GM04503 (cell line): Measurements from ENCODE around the gene SPG7.

ENCODE experiments used
- DNase-seq: peaks from one replicate; pipeline ENCODE4 v3.0.0-alpha.2; 2012; ENCODE audit warnings: low read depth

The SPG7 gene

GRCh38 chr16:89547291-89547690 is 39.1 kb downstream of the SPG7 start:
- no peak for DNase-seq

DNA sequence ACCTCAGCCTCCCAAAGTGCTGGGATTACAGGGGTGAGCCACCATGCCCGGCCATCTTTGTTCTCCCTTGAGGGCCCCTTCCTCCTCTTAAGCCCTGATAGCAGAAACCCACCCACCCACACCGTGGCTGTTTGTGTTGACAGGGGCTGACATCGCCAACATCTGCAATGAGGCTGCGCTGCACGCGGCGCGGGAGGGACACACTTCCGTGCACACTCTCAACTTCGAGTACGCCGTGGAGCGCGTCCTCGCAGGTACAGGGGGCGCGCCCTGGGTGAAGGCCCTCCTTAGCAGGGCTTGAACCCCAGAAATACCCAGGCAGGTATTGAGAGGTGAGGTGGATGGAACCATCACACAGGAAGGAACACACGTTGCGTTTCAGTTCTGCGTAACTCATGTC is 39.7 kb downstream of the SPG7 start:
- DNase-seq, result no peak

- no peak for DNase-seq
Measured at GRCh38 chr16:89548344-89549006, 40.3 kb downstream of the SPG7 start.

DNA sequence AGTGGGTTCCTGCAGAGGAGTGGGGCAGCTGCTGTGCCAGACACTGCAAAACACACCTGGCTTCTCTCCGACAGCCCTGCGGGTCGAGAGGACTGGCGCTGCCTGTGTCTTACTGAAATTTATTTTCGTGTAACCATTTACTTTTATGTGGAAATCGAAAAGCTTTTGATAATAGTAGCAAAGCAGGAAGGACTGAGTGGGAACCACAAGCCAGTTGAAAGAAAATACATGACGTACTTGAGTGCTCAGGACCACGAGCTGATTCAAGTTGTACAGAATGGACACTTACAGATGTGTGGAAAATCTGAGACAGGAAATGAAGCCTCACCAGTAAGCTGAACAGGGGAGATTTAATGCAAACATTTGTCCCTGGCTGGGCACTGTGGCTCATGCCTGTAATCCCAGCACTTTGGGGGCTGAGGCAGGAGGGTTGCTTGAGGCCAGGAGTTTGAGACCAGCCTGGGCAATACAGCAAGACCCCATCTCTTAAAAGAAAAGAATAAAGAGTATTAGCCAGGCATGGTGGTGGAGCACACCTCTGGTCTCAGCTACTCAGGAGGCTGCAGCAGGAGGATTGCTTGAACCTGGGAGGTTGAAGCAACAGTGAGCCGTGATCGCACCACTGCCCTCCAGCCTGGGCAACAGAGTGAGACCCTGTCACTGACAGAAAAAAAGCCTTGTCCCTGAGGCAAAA is 41.0 kb downstream of the SPG7 start:
- no peak for DNase-seq

DNA sequence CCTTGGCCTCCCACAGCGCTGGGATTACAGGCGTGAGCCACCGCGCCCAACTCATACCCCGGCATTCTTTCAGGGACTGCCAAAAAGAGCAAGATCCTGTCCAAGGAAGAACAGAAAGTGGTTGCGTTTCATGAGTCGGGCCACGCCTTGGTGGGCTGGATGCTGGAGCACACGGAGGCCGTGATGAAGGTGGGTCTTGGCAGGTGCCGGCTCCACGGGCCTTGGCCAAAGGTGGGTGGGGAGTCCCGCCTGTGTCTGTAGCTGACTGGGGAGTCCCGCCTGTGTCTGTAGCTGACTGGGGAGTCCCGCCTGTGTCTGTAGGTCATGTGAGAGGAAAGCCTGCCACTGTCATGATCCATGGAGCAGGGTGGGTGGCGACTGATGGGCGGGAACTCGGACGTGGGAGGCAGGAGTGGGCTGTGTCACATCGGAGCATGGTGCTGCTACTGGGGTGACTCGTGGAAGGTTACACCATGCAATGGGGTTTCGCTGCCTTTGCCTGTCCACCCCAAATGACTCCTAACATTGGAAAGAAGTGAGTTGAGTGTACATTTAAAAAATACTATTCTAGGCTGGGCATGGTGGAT is 42.3 kb downstream of the SPG7 start:
- no peak for DNase-seq

DNA sequence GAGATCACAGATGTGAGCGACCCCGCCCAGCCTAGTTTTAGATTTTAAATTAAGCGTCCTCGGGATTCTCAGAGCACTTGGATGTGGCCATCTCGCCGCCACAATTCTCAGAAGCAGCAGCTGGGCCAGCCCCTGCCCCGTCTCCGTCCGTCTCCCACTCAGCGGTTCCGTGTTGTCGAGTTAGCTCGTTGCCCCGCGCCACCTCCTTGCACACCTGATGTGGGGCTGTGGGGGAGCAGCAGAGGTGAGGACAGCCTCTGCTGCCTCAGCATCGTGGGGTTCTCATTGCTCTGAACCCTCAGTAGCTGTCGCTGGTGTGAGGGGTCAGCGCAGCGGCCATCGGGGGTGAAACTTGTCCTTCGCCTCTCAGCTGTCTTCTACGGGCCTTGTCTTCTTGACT is 44.1 kb downstream of the SPG7 start:
- DNase-seq, result no peak

- DNase-seq, result no peak
Measured at GRCh38 chr16:89552913-89553312, 44.7 kb downstream of the SPG7 start.

GRCh38 chr16:89553733-89554132 is 45.5 kb downstream of the SPG7 start:
- DNase-seq, result no peak

DNA sequence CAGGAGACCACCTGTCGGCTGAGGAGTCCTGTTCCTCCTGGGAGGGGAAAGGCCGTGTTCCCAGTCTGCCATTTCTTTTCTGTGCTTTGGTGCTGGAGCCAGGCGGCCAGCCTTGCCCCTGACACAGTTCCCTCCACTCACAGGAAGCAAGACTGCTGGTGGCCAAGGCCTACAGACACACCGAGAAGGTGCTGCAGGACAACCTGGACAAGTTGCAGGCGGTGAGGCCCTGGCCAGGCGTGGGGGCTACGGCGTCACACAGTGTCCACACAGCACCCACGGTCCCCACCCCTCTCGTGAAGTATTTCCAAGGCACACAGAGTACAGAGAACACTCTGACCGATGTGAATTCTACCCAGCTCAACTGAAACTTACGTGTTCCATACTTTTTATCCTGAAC is 46.1 kb downstream of the SPG7 start:
- DNase-seq, result no peak

DNA sequence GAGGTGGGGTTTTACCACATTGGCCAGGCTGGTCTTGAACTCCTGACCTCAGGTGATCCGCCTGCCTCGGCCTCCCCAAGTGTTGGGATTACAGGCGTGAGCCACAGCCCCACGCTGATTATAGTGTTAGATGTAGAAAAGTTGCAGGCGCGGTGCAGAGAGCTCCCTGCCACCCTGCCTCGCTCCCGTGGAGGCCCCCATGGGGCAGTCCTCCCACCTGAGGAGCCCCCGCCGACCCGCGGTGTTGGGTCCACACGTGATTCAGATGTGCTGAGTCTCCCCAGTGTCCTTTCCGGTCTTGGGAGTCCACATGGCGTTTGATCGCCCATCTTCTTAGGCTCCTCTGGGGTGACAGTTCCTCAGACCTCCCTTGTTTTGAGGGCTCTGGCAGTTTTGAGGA is 47.1 kb downstream of the SPG7 start:
- DNase-seq, result no peak

- no peak for DNase-seq
Measured at GRCh38 chr16:89555780-89556179, 47.6 kb downstream of the SPG7 start.

DNA sequence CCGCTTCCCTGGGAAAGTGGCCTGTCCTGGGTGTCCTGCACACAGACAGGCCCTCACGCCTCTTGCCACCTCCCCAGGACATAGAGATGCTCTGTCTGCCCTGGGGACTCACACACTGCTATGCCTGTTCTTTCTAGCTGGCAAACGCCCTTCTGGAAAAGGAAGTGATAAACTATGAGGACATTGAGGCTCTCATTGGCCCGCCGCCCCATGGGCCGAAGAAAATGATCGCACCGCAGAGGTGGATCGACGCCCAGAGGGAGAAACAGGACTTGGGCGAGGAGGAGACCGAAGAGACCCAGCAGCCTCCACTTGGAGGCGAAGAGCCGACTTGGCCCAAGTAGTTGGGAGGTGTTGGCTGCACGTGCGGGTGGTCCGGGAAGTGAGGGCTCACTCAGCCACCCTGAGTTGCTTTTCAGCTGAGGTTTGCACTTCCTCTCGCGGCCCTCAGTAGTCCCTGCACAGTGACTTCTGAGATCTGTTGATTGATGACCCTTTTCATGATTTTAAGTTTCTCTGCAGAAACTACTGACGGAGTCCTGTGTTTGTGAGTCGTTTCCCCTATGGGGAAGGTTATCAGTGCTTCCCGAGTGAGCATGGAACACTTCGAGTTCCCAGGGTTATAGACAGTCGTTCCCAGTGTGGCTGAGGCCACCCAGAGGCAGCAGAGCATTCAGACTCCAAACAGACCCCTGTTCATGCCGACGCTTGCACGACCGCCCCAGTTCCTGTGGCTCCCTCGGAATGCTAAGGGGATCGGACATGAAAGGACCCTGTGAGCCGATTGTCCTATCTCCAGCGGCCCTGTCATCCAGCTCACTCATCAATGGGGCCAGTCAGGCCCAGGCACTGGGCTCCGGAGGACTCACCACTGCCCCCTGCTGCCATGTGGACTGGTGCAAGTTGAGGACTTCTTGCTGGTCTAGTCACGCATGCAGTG is 48.8 kb downstream of the SPG7 start:
- no peak for DNase-seq

DNA sequence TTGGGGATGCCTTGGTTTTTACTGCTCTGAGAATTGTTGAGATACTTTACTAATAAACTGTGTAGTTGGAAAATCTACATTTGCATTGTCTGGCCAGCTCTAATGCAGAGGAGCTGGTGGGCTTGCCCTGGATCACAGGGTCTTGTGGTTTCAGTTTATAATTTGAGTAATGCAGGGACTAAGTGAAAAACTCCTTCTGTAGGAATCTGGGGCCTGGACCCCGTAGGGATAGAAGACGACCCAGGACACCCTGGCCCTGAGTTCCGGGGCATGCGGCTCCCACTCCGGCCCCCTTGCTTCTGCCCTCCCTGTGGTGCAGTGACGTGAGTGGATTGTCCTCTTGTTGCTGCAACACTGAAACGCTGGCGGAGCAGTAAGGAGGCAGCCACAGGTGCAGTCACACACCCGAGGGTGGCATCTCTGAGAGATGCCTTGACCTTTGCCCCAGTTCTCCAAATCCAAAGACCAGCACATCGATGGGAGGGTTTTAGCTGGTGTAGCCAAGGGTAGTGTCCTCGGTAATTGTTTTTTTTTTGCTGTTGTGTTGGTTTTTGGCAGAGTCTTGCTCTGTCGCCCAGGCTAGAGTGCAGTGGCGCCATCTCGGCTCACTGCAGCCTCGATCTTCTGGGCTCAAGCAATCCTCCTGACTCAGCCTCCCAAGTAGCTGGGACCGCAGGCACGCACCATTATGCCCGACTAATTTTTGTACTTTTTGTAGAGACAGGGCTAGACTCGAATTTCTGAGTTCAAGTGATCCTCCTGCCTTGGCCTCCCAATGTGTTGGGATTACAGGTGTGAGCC is 49.7 kb downstream of the SPG7 start:
- DNase-seq, result no peak

DNA sequence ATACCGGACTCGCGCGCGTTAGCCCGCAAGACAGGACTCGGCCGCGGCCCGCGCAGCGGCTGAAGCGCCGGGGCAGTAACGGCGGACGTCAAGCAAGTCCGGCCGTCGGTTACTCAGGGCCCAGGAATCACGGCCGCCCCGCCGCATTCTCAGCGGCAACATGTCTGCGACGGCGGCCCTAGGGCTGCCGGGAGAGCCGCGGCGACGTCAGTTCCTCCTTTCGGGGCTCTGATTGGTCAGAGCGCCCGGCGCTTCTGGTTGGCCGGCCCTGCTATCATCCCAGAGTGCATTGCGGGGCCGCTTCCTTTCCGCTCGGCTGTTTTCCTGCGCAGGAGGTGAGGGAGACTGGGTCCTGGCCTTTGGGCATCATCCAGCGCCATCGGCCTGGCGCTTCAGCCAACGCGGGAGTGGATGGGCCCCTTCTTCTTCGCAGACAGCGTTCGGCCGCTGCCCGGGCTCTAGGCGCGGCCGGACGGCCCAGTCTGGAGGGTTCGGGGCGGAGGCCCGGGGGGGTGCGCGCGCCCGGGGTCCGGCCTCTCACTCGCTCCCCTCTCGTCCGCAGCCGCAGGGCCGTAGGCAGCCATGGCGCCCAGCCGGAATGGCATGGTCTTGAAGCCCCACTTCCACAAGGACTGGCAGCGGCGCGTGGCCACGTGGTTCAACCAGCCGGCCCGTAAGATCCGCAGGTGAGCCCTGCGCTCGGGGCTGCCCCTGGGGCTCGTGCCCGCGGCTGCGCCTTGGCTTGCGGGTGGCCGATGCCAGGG is 52.4 kb downstream of the SPG7 start, which contains the start of gene RPL13:
RPL13 (plus strand) TSS at position 305 of the 764 bp plus-strand sequence; CDS start at position 583, 278 bp downstream.
- DNase-seq, result peak; percentile 77

DNA sequence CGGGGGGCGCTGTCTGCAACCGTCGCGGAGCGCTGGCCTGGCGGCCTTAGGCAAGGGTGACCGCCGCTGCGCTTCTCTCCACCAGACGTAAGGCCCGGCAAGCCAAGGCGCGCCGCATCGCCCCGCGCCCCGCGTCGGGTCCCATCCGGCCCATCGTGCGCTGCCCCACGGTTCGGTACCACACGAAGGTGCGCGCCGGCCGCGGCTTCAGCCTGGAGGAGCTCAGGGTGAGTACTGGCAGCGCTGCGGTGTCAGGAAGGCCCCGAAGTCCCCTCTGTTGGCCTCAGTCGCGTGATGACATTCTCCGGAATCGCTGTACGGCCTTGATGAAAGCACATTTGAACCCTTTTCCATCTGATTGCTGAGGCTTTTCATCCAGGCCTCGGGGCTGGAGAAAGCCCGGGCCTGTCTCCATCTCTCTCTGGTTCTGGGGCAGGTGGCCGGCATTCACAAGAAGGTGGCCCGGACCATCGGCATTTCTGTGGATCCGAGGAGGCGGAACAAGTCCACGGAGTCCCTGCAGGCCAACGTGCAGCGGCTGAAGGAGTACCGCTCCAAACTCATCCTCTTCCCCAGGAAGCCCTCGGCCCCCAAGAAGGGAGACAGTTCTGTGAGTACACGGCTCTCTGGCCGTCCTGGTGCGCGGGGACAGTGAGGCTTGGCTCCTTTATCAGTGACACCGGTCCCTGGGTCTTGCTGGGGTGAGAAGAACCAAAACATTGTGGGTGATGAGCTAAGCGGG is 53.1 kb downstream of the SPG7 start:
- no peak for DNase-seq

- no peak for DNase-seq
Measured at GRCh38 chr16:89561884-89562599, 53.8 kb downstream of the SPG7 start.

DNA sequence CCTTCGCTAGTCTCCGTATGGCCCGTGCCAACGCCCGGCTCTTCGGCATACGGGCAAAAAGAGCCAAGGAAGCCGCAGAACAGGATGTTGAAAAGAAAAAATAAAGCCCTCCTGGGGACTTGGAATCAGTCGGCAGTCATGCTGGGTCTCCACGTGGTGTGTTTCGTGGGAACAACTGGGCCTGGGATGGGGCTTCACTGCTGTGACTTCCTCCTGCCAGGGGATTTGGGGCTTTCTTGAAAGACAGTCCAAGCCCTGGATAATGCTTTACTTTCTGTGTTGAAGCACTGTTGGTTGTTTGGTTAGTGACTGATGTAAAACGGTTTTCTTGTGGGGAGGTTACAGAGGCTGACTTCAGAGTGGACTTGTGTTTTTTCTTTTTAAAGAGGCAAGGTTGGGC is 54.7 kb downstream of the SPG7 start:
- no peak for DNase-seq

DNA sequence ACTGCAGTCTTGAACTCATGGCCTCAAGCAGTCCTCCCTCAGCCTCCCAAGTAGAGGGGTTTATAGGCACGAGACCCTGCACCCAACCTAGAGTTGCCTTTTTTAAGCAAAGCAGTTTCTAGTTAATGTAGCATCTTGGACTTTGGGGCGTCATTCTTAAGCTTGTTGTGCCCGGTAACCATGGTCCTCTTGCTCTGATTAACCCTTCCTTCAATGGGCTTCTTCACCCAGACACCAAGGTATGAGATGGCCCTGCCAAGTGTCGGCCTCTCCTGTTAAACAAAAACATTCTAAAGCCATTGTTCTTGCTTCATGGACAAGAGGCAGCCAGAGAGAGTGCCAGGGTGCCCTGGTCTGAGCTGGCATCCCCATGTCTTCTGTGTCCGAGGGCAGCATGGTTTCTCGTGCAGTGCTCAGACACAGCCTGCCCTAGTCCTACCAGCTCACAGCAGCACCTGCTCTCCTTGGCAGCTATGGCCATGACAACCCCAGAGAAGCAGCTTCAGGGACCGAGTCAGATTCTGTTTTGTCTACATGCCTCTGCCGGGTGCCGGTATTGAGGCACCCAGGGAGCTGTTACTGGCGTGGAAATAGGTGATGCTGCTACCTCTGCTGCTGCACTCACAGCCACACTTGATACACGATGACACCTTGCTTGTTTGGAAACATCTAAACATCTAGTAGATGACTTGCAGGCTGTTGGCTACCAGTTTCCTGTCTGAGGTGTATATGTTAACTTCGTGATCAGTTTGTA is 55.6 kb downstream of the SPG7 start:
- no peak for DNase-seq
